GM23338 (cell line): ENCODE results near the gene SMOC1.

Source experiments
- CREB1 ChIP-seq: fragments of 250-450 bp; sonication (Bioruptor Pico); IDR thresholded peaks from 2 replicates; pipeline ENCODE4 v1.5.0; 2020; ENCODE audit warnings: low read depth, mild to moderate bottlenecking, moderate library complexity
- EZH2 ChIP-seq: fragments of 200-600 bp; sonication (generic); IDR thresholded peaks from one replicate; pipeline ENCODE4 v1.8.0; 2017; ENCODE audit warnings: antibody characterized with exemption, mild to moderate bottlenecking, low read depth; ENCODE audit not compliant: unreplicated experiment
- JUNB ChIP-seq: IDR thresholded peaks from one replicate; pipeline ENCODE4 v1.6.1; 2016; ENCODE audit warnings: antibody characterized with exemption; ENCODE audit not compliant: unreplicated experiment
- POLR2AphosphoS5 ChIP-seq: IDR thresholded peaks from 2 replicates; pipeline ENCODE4 v1.6.1; 2016; ENCODE audit warnings: antibody characterized with exemption, low read depth
- TF ChIP-seq, protein P1 (sequence below): IDR thresholded peaks from one replicate; pipeline ENCODE4 v1.6.1; 2018; ENCODE audit warnings: antibody characterized with exemption; ENCODE audit not compliant: unreplicated experiment
- TF ChIP-seq, protein P2 (sequence below), 2 experiments: fragments of 200-600 bp in 1 of 2; sonication (generic) in 1 of 2; conservative IDR thresholded peaks; 2 replicates each; pipeline versions ENCODE4 v1.5.1 to v1.6.1; 2016 to 2017; ENCODE audit warnings: antibody characterized with exemption in 2 of 2, low read depth in 2 of 2, mild to moderate bottlenecking in 2 of 2, moderate library complexity in 1 of 2

DNA sequence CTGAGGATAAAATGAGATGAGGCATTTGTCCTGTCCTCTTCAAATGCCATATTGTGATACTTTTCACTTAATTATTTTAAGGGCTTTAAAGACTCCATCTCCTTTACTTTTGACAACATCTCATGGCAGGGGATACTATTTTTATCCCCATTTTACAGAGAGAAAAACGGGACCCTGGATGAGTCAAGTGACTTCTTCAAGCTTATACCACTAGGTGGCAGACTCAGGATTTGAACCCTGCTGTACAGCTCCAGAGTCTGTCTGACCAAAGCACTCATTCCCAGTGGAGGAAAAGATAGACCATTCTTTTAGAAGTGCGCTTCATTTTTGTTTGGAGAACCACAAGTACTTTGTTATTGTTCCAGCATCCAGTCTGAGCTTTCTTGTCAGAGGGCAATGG, 1.7 kb upstream of the SMOC1 start:
- no peak for TF ChIP-seq POLR2AphosphoS5
- TF ChIP-seq, protein P1, sequence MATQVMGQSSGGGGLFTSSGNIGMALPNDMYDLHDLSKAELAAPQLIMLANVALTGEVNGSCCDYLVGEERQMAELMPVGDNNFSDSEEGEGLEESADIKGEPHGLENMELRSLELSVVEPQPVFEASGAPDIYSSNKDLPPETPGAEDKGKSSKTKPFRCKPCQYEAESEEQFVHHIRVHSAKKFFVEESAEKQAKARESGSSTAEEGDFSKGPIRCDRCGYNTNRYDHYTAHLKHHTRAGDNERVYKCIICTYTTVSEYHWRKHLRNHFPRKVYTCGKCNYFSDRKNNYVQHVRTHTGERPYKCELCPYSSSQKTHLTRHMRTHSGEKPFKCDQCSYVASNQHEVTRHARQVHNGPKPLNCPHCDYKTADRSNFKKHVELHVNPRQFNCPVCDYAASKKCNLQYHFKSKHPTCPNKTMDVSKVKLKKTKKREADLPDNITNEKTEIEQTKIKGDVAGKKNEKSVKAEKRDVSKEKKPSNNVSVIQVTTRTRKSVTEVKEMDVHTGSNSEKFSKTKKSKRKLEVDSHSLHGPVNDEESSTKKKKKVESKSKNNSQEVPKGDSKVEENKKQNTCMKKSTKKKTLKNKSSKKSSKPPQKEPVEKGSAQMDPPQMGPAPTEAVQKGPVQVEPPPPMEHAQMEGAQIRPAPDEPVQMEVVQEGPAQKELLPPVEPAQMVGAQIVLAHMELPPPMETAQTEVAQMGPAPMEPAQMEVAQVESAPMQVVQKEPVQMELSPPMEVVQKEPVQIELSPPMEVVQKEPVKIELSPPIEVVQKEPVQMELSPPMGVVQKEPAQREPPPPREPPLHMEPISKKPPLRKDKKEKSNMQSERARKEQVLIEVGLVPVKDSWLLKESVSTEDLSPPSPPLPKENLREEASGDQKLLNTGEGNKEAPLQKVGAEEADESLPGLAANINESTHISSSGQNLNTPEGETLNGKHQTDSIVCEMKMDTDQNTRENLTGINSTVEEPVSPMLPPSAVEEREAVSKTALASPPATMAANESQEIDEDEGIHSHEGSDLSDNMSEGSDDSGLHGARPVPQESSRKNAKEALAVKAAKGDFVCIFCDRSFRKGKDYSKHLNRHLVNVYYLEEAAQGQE, result no peak
- TF ChIP-seq CREB1, result no peak
- TF ChIP-seq, protein P2, sequence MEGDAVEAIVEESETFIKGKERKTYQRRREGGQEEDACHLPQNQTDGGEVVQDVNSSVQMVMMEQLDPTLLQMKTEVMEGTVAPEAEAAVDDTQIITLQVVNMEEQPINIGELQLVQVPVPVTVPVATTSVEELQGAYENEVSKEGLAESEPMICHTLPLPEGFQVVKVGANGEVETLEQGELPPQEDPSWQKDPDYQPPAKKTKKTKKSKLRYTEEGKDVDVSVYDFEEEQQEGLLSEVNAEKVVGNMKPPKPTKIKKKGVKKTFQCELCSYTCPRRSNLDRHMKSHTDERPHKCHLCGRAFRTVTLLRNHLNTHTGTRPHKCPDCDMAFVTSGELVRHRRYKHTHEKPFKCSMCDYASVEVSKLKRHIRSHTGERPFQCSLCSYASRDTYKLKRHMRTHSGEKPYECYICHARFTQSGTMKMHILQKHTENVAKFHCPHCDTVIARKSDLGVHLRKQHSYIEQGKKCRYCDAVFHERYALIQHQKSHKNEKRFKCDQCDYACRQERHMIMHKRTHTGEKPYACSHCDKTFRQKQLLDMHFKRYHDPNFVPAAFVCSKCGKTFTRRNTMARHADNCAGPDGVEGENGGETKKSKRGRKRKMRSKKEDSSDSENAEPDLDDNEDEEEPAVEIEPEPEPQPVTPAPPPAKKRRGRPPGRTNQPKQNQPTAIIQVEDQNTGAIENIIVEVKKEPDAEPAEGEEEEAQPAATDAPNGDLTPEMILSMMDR (conservative IDR thresholded peaks at IDR 0.05; ENCODE audit: low read depth in 2 of 2), result peak; percentile 74 to 79
- TF ChIP-seq JUNB, result no peak
- no peak for TF ChIP-seq EZH2
